Skin epidermis (tissue), 12 donors: ENCODE data around the gene TARDBP.
A peak's percentile ranks its signal among the peaks of the same experiment; 100 is the strongest.

ENCODE experiments used
- H3K27ac ChIP-seq, 21 experiments: fragments of 200-600 bp; sonication (generic) in 11 of 21; one replicate each; pipeline ENCODE4 v1.5.0; 2020; ENCODE audit warnings: mild to moderate bottlenecking in 3 of 21, inconsistent platforms in 2 of 21, moderate library complexity in 2 of 21
- H3K4me3 ChIP-seq, 7 experiments: fragments of 200-600 bp; sonication (generic) in 2 of 7; one replicate each; pipeline ENCODE4 v1.5.0; 2020; ENCODE audit warnings: inconsistent platforms in 2 of 7, mild to moderate bottlenecking in 2 of 7, moderate library complexity in 1 of 7

TARDBP gene

DNA sequence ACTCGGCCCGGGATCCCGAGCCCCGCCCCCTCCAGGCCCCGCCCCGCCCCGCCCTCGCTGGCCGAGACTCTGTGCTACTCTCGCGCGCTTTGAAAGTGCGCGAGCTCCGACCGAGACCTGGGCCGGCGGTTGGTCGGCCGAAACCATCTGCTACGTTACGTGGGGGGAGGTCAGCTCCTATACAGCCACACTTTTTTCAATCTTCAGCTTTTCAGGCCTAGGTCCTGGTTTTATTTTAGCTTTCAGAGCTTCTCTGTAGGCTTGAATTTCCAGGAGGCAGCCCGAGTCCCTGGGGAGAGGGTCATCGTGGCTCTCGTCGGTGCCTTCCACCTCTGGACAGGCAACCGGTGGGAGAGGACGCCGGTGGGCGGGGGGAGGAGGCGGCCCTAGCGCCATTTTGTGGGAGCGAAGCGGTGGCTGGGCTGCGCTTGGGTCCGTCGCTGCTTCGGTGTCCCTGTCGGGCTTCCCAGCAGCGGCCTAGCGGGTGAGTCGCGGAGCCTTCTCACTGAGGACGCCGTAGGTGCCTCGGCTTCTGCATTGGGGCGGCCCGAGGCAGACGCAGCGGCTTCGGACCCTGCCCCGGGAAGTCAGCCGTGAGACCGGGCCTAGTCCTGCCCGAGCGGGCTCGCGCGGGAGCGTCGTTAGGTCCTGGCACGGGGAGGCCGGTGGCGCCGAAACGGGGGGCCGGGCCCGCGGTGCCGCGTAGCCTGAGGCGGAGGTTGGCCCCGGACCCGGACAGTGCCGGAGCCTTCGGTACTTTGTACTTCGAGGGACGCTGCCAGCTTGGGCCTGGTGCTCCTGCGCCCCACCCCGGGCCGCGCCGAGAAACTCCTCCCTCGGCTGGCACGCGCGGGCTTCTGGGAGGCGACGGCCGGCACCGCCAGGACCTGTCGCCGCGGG is at the start of gene TARDBP:
Gene TARDBP, plus strand, starts transcription at position 395 of the 900 bp plus-strand sequence. CDS start 1,074 bp downstream, outside the sequence.
- Histone ChIP-seq H3K4me3 (peak within 1 kb of the TSS; percentile 90 to 100 (median 98)), H3K27ac (peak within 1 kb of the TSS; percentile 87 to 100 (median 98))

DNA sequence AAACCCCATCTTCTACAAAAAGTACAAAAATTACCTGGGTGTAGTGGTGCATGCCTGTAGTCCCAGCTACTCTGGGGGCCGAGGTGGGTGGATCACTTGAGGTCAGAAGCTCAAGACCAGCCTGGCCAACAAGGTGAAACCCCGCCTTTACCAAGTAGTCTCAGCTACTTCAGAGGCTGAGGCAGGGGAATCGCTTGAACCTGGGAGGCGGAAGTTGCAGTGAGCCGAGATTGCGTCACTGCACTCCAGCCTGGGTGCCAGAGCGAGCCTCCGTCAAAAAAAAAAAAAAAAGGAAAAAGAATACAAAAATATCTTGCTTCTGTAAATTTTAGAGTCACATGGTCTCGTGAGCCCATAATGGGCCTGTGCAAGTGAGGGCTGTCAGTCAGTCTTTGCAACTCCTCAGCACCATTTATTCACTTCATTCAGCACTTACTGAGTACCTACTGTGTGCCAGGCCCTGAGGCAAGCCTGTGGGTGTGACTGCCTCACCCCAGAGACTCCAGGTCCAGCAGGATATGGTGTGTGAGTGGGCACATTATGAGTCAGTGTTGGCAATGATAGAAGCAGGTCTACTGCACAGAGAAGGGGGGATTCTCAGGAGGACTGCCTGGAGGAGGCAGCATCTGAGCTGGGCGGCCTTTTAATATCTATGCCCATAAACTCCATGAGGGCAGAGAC is 46.8 kb upstream of the TARDBP start:
- H3K4me3 ChIP-seq, result no peak overlapping the region
- H3K27ac ChIP-seq, result peak overlapping the region in 10 of 21 experiments; percentile 20 to 66 (median 36)

DNA sequence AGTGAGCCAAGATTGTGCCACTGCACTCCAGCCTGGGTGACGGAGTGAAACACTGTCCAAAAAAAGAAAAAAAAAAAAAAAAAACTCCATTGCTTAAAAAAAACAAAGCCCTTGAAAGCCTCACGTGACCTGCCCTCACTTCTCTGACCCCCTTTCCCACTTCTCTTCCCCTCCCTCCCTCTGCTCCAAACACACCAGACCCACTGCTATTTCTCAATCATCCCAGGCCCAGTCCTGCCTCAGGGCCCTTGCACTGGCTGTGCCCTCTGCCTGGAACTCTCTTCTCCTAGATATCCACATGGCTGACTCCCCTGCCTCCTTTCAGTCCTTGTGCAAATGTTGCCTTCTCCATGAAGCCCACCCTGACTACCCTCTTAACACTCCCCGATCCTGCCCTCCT is 45.4 kb upstream of the TARDBP start:
- H3K4me3 ChIP-seq, result no peak overlapping the region

DNA sequence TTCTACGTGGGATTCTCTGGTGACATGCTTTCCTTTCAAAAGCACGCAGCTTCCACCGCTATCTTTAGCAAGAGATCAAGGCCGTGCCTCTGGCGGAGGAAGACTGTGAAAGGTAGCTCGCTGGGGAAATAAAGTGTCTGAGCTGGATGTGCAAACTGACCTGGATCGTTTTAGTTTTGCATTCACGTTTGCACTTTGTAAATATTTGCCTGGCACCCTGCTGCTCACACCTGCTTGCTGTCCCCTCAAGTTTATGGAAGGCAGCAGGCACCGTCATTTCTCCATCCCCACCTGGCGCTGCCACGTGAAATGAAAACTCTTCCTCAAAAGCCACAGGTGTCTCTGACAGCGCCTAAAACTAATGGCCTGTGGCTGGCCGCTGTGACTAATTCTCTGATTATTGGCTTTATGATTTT is 44.0 kb upstream of the TARDBP start:
- Histone ChIP-seq H3K27ac (peak overlapping the region in 1 of 21 experiments; percentile 14), H3K4me3 (no peak overlapping the region)

More for the DNA sequence above, 45.4 kb upstream of the TARDBP start:
- H3K27ac ChIP-seq, result peak overlapping the region in 1 of 21 experiments; percentile 66

GRCh38 chr1:10969267-10969970 is 43.0 kb upstream of the TARDBP start:
- Histone ChIP-seq H3K4me3 (no peak overlapping the region), H3K27ac (peak overlapping the region in 3 of 21 experiments; percentile 14 to 36 (median 33))

DNA sequence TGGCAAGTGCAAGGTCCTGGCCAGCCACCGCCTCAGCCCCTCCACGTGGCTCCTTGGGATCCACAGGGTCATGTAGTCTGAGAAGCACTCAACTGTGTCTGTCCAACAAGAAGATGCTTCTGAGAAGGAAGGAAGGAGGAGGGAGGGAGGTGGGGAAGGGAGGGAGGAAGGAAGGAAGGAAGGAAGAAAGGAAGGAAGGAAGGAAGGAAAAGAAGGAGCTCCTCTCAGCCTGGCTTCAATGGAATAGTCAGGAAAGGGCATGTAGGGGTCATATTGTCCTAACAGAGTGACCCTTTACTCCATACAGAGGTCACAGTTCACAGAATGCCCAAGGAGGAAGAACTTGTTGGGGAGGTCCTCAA is 42.5 kb upstream of the TARDBP start:
- peak overlapping the region in 1 of 21 experiments; percentile 36 for H3K27ac ChIP-seq
- H3K4me3 ChIP-seq, result no peak overlapping the region

GRCh38 chr1:10973552-10973951 is 38.9 kb upstream of the TARDBP start:
- no peak overlapping the region for H3K27ac ChIP-seq
- H3K4me3 ChIP-seq, result no peak overlapping the region

- Histone ChIP-seq H3K27ac (no peak overlapping the region), H3K4me3 (no peak overlapping the region)
Measured at GRCh38 chr1:10973956-10974881, 38.2 kb upstream of the TARDBP start.

GRCh38 chr1:10975567-10976326 is 36.7 kb upstream of the TARDBP start:
- no peak overlapping the region for H3K4me3 ChIP-seq
- H3K27ac ChIP-seq, result peak overlapping the region in 15 of 21 experiments; percentile 2 to 60 (median 38)

DNA sequence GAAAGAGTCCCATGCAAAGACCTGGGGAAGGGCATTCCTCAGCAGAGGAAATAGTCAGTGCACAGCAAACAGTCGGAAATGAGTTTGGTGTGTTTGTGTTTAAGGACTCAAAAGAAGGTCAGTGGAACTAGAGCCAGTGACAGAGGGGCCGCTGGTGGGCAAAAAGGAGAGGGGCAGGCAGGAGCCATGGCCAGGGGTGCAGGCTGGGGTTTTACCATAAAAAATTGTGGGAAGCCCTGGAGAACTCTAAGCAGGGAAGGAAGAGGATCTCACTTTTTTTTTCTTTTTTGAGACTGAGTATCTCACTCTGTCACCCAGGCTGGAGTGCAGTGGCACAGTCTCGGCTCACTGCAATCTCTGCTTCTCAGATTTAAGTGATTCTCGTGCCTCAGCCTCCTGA is 33.7 kb upstream of the TARDBP start:
- H3K27ac ChIP-seq, result peak overlapping the region in 12 of 21 experiments; percentile 10 to 78 (median 36)
- H3K4me3 ChIP-seq, result no peak overlapping the region

DNA sequence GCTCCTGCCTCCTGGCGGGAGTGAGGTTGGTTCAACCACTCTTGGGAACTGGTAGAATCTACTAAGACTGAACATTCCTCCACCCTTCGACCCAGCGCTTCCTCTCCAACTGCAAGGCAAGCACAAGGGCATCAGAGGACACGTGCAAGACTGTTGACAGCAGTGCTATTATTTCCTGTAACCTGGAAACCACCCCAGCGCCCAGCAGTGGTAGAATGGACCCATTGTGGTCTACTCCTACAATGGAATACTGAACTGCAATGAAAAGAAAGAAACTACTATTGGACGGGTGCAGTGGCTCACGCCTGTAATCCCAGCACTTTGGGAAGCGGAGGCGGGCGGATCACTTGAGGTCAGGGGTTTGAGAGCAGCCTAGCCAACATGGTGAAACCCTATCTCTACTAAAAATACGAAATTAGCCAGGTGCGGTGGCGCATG is 33.0 kb upstream of the TARDBP start:
- Histone ChIP-seq H3K4me3 (peak overlapping the region in 1 of 7 experiments; percentile 17), H3K27ac (peak overlapping the region in 15 of 21 experiments; percentile 21 to 78 (median 51))

DNA sequence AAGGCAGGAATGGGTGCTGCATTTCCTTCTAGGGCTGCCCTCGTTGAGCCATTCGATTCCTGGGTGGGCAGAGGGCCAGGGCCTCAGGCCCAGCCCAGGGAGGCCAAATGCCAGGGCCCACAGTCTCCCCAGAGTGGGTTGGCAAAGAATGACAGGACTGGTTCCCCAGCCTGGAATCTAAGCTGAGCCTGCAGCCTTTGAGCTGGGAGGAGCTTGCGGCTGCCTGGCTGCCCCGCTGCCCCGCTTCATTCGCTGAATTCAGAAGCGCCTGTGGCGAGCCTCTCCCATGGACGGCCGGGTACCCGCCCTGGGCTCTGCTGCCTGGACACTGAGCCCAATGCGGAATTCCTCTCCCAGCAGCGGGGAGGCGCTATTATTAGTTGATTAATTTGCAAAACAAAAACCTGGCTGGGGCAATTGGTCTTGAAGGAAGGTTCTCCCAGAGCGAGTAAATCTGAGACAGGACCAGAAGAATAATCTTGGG is 32.3 kb upstream of the TARDBP start:
- peak overlapping the region in 16 of 21 experiments; percentile 3 to 78 (median 36) for H3K27ac ChIP-seq

DNA sequence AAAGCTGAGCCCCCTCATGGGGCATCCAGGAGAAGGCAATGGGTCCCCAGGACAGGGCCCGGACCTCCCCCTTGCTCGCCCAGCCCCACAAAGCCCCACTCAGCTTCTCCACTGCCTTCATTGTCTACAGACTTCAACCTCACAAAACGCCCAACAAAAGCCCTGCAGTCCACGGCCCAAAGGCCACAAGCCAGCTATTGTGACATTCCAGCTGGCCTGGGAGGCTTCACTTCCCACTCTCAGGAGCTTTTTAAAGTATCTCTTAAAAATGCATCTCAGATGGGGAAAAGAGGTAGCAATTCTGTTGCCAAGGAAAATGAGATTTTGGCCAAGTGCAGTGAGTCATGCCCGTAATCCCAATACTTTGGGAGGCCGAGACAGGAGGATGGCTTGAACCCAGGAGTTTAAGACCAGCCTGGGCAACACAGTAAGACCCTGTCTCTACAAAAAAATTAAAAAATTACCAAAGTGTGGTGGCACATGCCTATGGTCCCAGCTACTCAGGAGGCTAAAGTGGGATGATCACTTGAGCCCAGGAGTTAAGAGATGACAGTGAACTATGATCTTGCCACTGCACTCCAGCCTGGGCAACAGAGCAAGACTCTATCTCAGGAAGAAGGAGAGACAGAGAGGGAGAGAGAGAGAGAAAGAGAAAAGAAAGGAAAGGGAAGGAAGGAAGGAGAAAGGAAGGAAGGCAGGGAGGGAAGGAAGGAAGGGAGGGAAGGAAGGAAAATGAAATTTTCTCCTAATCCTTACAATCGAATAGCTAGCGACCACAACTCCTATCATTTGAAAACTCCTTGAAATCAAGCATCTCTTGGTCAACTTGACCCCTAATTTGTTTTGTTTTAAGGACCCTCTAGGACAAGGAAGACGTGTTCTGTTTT is 31.4 kb upstream of the TARDBP start:
- H3K27ac ChIP-seq, result peak overlapping the region in 9 of 21 experiments; percentile 3 to 78 (median 41)
- H3K4me3 ChIP-seq, result peak overlapping the region in 1 of 7 experiments; percentile 21

More for the DNA sequence above, 32.3 kb upstream of the TARDBP start:
- peak overlapping the region in 3 of 7 experiments; percentile 3 to 21 (median 17) for H3K4me3 ChIP-seq

- Histone ChIP-seq H3K27ac (no peak overlapping the region), H3K4me3 (no peak overlapping the region)
Measured at GRCh38 chr1:10986525-10986890, 25.9 kb upstream of the TARDBP start.

- H3K4me3 ChIP-seq, result no peak overlapping the region
- H3K27ac ChIP-seq, result no peak overlapping the region
Measured at GRCh38 chr1:10987840-10988417, 24.5 kb upstream of the TARDBP start.

DNA sequence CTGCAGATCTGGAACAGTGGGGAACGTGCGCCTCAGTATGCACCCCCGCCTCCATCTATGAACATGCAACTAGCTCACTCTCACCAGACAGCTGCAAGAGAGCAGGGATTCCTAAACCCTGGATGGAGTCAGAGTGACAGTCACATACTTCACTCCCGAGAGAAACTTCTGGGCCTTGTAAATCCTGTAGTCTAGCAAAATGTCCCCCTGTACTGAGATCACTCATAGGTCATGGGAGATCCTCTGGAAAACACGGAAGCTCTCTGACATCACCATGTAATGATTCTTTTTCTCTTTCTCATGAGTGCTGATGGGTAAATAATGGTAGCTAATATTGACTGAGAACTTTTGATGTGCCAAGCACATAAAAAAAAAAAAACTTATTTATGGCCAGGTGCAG is 23.4 kb upstream of the TARDBP start:
- H3K4me3 ChIP-seq, result no peak overlapping the region
- no peak overlapping the region for H3K27ac ChIP-seq
